Right atrium auricular region (tissue), 2 donors: ENCODE data around the gene ARRDC1. TPM values are rescaled to one million over a fixed set of nuclear protein-coding genes. Genes with fewer than 3 reads are reported as not detected.

Experiments
- DNase-seq: peaks from one replicate; pipeline ENCODE4 v3.0.0-alpha.2; 2019; ENCODE audit warnings: low spot score
- H3K27ac ChIP-seq, 2 donors: fragments of 200-600 bp; sonication (generic); 1 replicate in 1 of 2; 2 replicates in 1 of 2; pipeline ENCODE4 v1.5.1; 2016 to 2019
- H3K27me3 ChIP-seq, 2 donors: fragments of 200-600 bp; sonication (generic); one replicate each; pipeline versions ENCODE4 v1.5.1 to v1.6.0; 2017 to 2019
- H3K36me3 ChIP-seq: fragments of 200-600 bp; sonication (generic); one replicate; pipeline ENCODE4 v1.5.1; 2016
- H3K4me1 ChIP-seq, 2 donors: fragments of 200-600 bp; sonication (generic); one replicate each; pipeline versions ENCODE4 v1.5.1 to v1.6.0; 2017 to 2019
- H3K4me3 ChIP-seq, 2 donors: fragments of 200-600 bp; sonication (generic); 1 replicate in 1 of 2; 2 replicates in 1 of 2; pipeline ENCODE4 v1.5.1; 2017 to 2019; ENCODE audit warnings: mild to moderate bottlenecking in 1 of 2, moderate library complexity in 1 of 2
- H3K9me3 ChIP-seq, 2 donors: fragments of 200-600 bp; sonication (generic); one replicate each; pipeline ENCODE4 v1.5.1; 2019
- total RNA-seq, 2 donors: library from RNA; depleted of rRNA; stranded (reverse); fragments of >200 nt; gene quantifications; one replicate each; pipeline ENCODE4 v1.1.0, GENCODE V29; 2016
- TF ChIP-seq, protein P1 (sequence below), 2 donors: fragments of 200-600 bp; sonication (generic); IDR thresholded peaks; one replicate each; pipeline ENCODE4 v1.5.1; 2019; ENCODE audit warnings: antibody characterized with exemption in 2 of 2

ARRDC1 gene
- total RNA-seq, 2 donors from 2014 or later = 21.4 to 37.8 TPM

GRCh38 chr9:137630126-137630525 is 24.6 kb downstream of the ARRDC1 start:
- Histone ChIP-seq H3K36me3 (no peaks in the 10 kb centered on the region), H3K4me3 (no peak overlapping the region), H3K27me3 (no peaks in the 10 kb centered on the region), H3K4me1 (peaks cover 0 to 52% of the 10 kb centered on the region in 2 donors), H3K9me3 (no peaks in the 10 kb centered on the region), H3K27ac (no peak overlapping the region)
- no peak for DNase-seq
- TF ChIP-seq, protein P1, sequence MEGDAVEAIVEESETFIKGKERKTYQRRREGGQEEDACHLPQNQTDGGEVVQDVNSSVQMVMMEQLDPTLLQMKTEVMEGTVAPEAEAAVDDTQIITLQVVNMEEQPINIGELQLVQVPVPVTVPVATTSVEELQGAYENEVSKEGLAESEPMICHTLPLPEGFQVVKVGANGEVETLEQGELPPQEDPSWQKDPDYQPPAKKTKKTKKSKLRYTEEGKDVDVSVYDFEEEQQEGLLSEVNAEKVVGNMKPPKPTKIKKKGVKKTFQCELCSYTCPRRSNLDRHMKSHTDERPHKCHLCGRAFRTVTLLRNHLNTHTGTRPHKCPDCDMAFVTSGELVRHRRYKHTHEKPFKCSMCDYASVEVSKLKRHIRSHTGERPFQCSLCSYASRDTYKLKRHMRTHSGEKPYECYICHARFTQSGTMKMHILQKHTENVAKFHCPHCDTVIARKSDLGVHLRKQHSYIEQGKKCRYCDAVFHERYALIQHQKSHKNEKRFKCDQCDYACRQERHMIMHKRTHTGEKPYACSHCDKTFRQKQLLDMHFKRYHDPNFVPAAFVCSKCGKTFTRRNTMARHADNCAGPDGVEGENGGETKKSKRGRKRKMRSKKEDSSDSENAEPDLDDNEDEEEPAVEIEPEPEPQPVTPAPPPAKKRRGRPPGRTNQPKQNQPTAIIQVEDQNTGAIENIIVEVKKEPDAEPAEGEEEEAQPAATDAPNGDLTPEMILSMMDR (IDR thresholded peaks at IDR 0.05) = no peak

DNA sequence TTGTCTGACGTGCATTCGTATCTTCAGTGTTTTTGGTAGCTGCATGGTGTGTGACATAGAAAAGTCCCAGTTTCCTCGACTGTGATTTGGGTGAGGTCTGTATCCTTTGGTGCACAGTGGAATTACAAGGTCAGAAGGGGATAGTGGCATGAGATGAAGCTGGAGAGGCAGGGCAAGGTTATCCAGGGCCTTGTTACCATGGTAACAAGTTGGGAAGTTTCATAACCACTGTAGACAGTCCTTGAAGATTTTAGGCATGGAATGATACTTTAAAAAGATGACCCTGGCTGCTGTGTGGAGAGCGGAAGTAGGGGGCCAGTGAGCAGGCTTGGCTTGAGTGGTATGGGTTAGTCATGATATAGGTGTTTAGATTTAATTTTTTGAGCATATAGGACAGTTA is 25.2 kb downstream of the ARRDC1 start:
- Histone ChIP-seq H3K27me3 (no peaks in the 10 kb centered on the region), H3K36me3 (no peaks in the 10 kb centered on the region), H3K27ac (no peak overlapping the region), H3K9me3 (no peaks in the 10 kb centered on the region), H3K4me3 (no peak overlapping the region), H3K4me1 (peaks cover 0 to 52% of the 10 kb centered on the region in 2 donors)
- no peak for DNase-seq
- TF ChIP-seq, protein P1 (IDR thresholded peaks at IDR 0.05) = no peak

GRCh38 chr9:137631345-137632229 is 26.1 kb downstream of the ARRDC1 start:
- Histone ChIP-seq H3K27ac (no peak overlapping the region), H3K36me3 (no peaks in the 10 kb centered on the region), H3K27me3 (no peaks in the 10 kb centered on the region), H3K4me3 (no peak overlapping the region), H3K4me1 (peaks cover 0 to 52% of the 10 kb centered on the region in 2 donors), H3K9me3 (no peaks in the 10 kb centered on the region)
- DNase-seq = no peak
- TF ChIP-seq, protein P1 (IDR thresholded peaks at IDR 0.05) = no peak

DNA sequence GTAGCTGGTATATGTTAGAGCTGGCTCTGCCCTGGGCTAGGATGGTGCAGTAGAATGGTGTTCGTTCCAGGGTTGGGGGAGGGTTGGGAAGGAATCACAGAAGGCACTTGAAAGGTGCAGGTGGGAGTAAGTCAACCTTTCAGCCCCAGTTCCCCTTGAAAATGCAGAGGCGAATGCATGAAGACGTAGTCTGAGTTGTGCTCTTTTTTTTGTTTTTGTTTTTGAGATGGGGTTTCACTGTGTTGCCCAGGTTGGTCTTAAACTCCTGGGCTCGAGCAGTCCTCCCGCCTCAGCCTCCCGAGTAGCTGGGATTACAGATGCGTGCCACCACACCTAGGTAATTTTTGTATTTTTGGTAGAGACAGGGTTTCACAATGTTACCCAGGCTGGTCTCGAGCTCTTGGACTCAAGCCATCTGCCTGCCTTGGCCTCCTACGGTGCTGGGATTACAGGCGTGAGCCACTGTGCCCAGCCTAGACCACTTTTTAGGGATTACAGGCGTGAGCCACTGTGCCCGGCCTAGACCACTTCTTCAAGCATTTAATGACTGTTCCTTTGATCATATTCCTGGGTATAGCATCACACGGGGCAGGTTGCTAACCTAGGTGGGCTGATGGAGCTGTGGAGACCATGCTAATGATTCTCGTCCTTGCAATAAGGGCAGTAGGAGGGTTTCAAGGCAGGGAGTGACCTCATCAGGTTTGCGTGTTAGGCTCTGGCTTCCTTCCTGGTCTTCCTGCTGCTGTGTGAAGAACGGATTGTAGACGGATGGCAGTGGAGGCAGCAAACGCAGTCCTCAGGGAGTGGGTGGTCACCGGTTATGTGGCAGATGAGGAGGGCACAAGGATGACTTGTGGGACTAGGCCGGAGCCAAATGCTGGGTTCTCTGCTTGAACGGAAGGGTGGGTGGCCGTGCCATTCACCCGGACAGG is 27.0 kb downstream of the ARRDC1 start:
- Histone ChIP-seq H3K27ac (peak overlapping the region in 1 of 2 donors; percentile 6), H3K4me1 (peaks cover 0 to 52% of the 10 kb centered on the region in 2 donors), H3K4me3 (no peak overlapping the region), H3K27me3 (no peaks in the 10 kb centered on the region), H3K9me3 (no peaks in the 10 kb centered on the region), H3K36me3 (no peaks in the 10 kb centered on the region)
- DNase-seq = no peak
- TF ChIP-seq, protein P1 (IDR thresholded peaks at IDR 0.05) = no peak

GRCh38 chr9:137634016-137634415 is 28.5 kb downstream of the ARRDC1 start:
- TF ChIP-seq, protein P1 (IDR thresholded peaks at IDR 0.05) = no peak
- Histone ChIP-seq H3K27ac (no peak overlapping the region), H3K4me1 (peaks cover 0 to 41% of the 10 kb centered on the region in 2 donors), H3K9me3 (no peaks in the 10 kb centered on the region), H3K36me3 (no peaks in the 10 kb centered on the region), H3K27me3 (no peaks in the 10 kb centered on the region), H3K4me3 (no peak overlapping the region)
- no peak for DNase-seq
